Breast epithelium (tissue), 3 donors: ENCODE data around the gene AXIN2.

Experiments
- CTCF ChIP-seq, 3 donors: fragments of 450-650 bp; IDR thresholded peaks; one replicate each; pipeline ENCODE4 v1.5.1; 2016 to 2017; ENCODE audit warnings: antibody characterized with exemption in 3 of 3, mild to moderate bottlenecking in 3 of 3, moderate library complexity in 3 of 3
- POLR2A ChIP-seq: fragments of 450-650 bp; IDR thresholded peaks from one replicate; pipeline ENCODE4 v1.6.1; 2016; ENCODE audit warnings: antibody characterized with exemption, mild to moderate bottlenecking, moderate library complexity

DNA sequence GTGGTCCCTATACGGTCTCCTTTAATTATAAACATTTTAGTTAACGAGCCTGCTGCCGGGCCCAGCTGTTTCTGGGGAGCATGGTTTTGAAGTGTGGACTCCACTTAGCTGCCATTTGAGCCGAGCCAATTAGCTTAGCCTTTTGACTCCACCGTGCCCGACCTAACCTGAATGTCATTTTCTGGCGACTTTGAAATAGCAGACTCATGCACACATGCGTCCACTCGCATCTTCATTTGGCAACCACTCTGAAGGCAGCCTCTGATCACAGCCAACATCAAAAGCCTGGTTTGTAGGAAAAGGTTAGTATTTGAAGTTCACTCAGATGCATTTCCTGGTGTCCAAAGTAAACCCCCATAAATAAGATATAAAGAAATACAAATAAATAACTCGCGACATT lies 16.8 kb downstream of the AXIN2 start:
- no peak for TF ChIP-seq CTCF (IDR thresholded peaks at IDR 0.05)
- no peak for TF ChIP-seq POLR2A
